ENCODE data around the gene AHCYL2. TPM values are rescaled to one million over a fixed set of nuclear protein-coding genes. Genes with fewer than 3 reads are reported as not detected.
A peak's percentile ranks its signal among the peaks of the same experiment; 100 is the strongest.

The AHCYL2 gene
- 10 to 100 TPM in 1 of 6 experiments, 1 to 10 TPM in 5; 6.8 to 12.4 (median 8.8) TPM for total RNA-seq (2021; fragmentation: NEBNext Ultra II Directional; extraction: Animal tissue kit (Norgen Biotek cat#: 25700))
- long read RNA-seq, partial matches to known transcripts, result 2 of 4 reads
- long read RNA-seq, other reads (novel, unspliced or antisense), result 2 of 4 reads

DNA sequence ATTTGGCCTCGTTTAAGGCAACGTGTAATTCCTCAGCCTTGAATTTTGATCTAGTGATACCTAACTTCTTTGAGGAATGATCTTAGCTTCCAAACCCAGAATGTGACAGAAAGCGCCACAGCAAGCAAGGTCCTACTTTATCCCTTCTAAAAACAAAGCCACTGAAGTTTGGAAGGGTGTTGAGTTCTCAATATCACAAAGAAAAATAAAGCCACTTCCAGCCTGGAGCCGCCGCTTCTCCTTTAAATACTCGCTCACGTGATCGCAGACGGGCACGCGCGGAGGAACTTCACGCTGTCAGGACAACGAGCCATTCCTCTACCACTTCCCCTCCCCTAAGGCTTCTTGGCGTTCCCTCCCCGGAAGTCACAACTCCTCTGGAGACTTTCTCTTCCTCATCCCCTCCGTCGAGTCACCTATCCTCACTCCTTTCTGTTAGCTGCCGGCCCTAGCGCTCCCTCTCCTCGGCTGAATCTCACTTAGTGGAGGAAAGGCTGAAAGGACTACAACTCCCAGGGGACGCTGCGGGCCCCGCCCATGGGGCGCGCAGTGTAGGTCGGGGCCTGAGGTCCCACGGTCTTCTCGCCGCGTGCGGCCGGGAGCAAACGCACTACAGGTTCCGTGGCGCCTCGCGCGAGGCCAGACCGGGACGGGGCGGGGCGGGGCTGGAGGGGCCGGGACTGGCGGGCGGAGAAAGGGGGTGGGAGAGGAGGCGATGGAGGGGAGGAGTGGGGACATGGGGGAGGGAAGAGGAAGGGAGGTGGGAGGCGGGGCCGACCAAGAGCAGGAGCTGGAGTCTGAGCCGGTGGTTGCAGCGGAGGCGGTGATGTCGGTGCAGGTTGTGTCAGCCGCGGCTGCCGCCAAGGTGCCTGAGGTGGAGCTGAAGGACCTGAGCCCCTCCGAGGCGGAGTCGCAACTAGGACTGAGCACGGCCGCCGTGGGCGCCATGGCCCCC, at the start of gene AHCYL2:
Gene AHCYL2 (plus strand): TSS at position 780 of the 955 bp plus-strand sequence.
- Mint-ChIP-seq H3K27me3 (ENCODE audit: insufficient read depth) (peaks cover 2% of the 10 kb centered on the region), H3K9me3 (no peaks in the 10 kb centered on the region), H3K27ac (peak within 1 kb of the TSS; percentile 99), H3K4me3 (peak within 1 kb of the TSS; percentile 97), H3K36me3 (ENCODE audit: low read depth) (no peaks in the 10 kb centered on the region), H3K4me1 (ENCODE audit: low read depth) (peaks cover 24% of the 10 kb centered on the region)
- TF ChIP-seq, protein P1, sequence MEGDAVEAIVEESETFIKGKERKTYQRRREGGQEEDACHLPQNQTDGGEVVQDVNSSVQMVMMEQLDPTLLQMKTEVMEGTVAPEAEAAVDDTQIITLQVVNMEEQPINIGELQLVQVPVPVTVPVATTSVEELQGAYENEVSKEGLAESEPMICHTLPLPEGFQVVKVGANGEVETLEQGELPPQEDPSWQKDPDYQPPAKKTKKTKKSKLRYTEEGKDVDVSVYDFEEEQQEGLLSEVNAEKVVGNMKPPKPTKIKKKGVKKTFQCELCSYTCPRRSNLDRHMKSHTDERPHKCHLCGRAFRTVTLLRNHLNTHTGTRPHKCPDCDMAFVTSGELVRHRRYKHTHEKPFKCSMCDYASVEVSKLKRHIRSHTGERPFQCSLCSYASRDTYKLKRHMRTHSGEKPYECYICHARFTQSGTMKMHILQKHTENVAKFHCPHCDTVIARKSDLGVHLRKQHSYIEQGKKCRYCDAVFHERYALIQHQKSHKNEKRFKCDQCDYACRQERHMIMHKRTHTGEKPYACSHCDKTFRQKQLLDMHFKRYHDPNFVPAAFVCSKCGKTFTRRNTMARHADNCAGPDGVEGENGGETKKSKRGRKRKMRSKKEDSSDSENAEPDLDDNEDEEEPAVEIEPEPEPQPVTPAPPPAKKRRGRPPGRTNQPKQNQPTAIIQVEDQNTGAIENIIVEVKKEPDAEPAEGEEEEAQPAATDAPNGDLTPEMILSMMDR (IDR thresholded peaks at IDR 0.05), result no peak
- DNase-seq, result peak; percentile 94

DNA sequence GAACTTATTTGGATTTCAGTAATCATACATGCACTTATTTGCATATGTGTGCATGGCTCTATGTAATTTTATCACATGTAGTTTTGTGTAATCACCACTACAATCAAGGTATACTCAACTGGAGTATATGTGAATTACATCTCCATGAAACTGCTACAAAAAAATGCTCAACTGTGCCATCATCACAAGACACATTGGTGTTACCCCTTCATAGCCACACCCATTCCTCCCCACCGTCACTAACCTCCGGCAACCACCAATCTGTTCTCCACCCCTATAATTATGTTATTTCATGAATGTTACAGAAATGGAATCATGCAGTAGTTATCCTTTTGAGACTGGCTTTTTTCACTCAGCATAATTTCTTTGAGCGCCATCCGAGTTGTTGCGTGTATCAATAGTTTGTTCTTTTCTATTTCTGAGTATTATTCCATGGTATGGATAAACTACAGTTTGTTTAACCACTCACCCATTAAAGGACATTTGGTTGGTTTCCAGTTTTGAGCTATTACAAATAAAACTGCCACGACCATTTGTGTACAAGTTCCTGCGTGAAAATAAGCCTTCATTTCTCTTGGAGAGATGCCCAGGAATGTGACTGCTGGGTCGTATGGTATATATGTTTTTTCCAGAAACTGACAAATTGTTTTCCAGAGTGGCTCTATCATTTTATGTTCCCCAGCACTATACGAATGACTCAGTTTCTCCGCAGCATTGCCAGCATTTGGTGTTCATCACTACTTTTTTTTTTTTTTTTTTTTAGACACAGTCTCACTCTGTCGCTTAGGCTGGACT, 47.7 kb upstream of the AHCYL2 start:
- no peaks in the 10 kb centered on the region for H3K9me3 Mint-ChIP-seq
- H3K27ac Mint-ChIP-seq, result no peak overlapping the region
- H3K4me1 Mint-ChIP-seq (ENCODE audit: low read depth), result no peaks in the 10 kb centered on the region
- H3K27me3 Mint-ChIP-seq (ENCODE audit: insufficient read depth), result peaks cover 58% of the 10 kb centered on the region
- no peaks in the 10 kb centered on the region for H3K36me3 Mint-ChIP-seq (ENCODE audit: low read depth)
- no peak overlapping the region for H3K4me3 Mint-ChIP-seq
- TF ChIP-seq, protein P1 (IDR thresholded peaks at IDR 0.05), result no peak
- no peak for DNase-seq

DNA sequence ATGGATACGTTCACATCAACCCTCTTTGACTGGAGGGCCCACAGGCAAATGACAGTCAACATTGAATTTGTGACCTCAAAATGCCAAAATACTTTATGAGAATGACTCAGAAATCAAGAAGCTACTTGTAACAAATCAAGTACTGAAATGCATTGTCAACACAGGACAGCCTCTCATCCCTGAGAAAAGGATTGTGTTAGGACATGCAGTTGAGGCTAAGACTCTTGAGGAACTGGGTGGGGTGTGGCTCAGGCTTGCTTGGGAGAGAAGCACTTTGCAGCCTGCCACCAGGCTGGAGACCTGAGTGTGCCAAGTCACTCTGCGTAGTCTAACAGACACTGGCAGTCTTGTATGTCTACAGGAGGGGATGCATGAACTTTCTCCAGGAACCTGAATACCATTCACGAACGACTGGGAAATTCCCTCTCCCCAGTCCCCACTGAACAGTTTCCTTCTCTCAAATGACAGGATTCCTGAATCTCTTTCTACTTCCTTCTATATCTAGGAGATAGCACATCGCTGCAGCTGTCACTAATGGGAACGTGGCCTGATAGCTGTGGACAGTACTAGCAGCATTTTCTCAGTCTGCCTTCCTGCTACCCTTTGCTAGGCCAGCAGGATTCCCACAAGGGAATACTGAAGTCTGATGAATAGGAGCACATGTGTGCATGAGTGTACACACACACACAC, 39.7 kb upstream of the AHCYL2 start:
- Mint-ChIP-seq H3K27ac (no peak overlapping the region), H3K36me3 (ENCODE audit: low read depth) (no peaks in the 10 kb centered on the region), H3K27me3 (ENCODE audit: insufficient read depth) (peaks cover 59% of the 10 kb centered on the region), H3K9me3 (no peaks in the 10 kb centered on the region), H3K4me1 (ENCODE audit: low read depth) (no peaks in the 10 kb centered on the region), H3K4me3 (no peak overlapping the region)
- no peak for DNase-seq
- TF ChIP-seq, protein P1 (IDR thresholded peaks at IDR 0.05), result no peak

DNA sequence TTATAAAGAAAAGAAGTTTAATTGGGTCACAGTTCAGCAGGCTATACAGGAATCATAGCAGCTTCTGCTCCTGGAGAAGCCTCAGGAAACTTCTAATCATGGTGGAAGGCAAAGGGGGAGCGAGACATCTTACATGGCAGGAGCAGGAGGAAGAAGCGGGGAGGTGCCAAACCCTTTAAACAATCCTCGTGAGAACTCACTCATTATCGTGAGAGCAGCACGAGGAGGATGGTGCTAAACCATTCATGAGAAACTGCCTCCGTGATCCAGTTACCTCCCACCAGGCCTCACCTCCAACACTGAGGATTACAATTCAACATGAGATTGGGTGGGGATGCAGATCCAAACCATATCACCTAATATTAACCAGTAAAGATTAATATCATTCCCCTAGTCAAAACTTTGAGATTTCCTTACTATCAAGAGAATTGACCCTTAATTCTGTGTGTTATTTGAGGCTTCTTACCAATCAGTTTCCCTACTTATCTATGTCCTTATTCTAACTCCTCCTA, 38.0 kb upstream of the AHCYL2 start:
- no peaks in the 10 kb centered on the region for H3K36me3 Mint-ChIP-seq (ENCODE audit: low read depth)
- H3K4me3 Mint-ChIP-seq, result no peak overlapping the region
- H3K9me3 Mint-ChIP-seq, result no peaks in the 10 kb centered on the region
- H3K27me3 Mint-ChIP-seq (ENCODE audit: insufficient read depth), result peaks cover 63% of the 10 kb centered on the region
- TF ChIP-seq, protein P1 (IDR thresholded peaks at IDR 0.05), result no peak
- no peaks in the 10 kb centered on the region for H3K4me1 Mint-ChIP-seq (ENCODE audit: low read depth)
- no peak overlapping the region for H3K27ac Mint-ChIP-seq
- DNase-seq, result no peak
